GM23248 (cell line): ENCODE measurements around the gene NTNG2. TPM values are rescaled to one million over a fixed set of nuclear protein-coding genes. Genes with fewer than 3 reads are reported as not detected.

Experiments used
- DNase-seq: peaks from one replicate; pipeline ENCODE4 v3.0.0-alpha.2; 2015
- H2AFZ ChIP-seq: fragments of 200-600 bp; sonication (generic); 2 replicates; pipeline ENCODE4 v1.6.1; 2016; ENCODE audit warnings: antibody characterized with exemption
- H3F3A ChIP-seq: fragments of 200-600 bp; sonication (generic); 2 replicates; pipeline ENCODE4 v1.6.1; 2016; ENCODE audit warnings: mild to moderate bottlenecking, antibody characterized with exemption, mixed run types; ENCODE audit not compliant: insufficient read depth
- H3K27ac ChIP-seq: fragments of 200-600 bp; sonication (generic); 2 replicates; pipeline ENCODE4 v1.5.1; 2016; ENCODE audit warnings: mild to moderate bottlenecking
- H3K27me3 ChIP-seq: fragments of 200-600 bp; sonication (generic); replicated peaks from 2 replicates; pipeline ENCODE4 v1.6.1; 2016; ENCODE audit warnings: mild to moderate bottlenecking; ENCODE audit not compliant: insufficient read depth
- H3K36me3 ChIP-seq: fragments of 200-600 bp; sonication (generic); 2 replicates; pipeline ENCODE4 v1.6.1; 2016; ENCODE audit warnings: low read depth, mild to moderate bottlenecking
- H3K4me1 ChIP-seq: fragments of 200-600 bp; sonication (generic); 2 replicates; pipeline ENCODE4 v1.6.1; 2016; ENCODE audit warnings: mild to moderate bottlenecking; ENCODE audit not compliant: insufficient read depth
- H3K4me2 ChIP-seq: fragments of 200-600 bp; sonication (generic); one replicate; pipeline ENCODE4 v1.6.1; 2016; ENCODE audit warnings: mild to moderate bottlenecking; ENCODE audit not compliant: unreplicated experiment
- H3K4me3 ChIP-seq: fragments of 200-600 bp; sonication (generic); 2 replicates; pipeline ENCODE4 v1.5.1; 2016; ENCODE audit warnings: mild to moderate bottlenecking
- H3K79me2 ChIP-seq: fragments of 200-600 bp; sonication (generic); 2 replicates; pipeline ENCODE4 v1.6.1; 2016; ENCODE audit warnings: mild to moderate bottlenecking; ENCODE audit not compliant: insufficient read depth
- H3K9ac ChIP-seq: fragments of 200-600 bp; sonication (generic); 2 replicates; pipeline ENCODE4 v1.6.1; 2016; ENCODE audit warnings: mild to moderate bottlenecking
- H3K9me2 ChIP-seq: fragments of 200-600 bp; sonication (generic); 2 replicates; pipeline ENCODE4 v1.6.1; 2016; ENCODE audit warnings: mixed run types, mild to moderate bottlenecking, moderate library complexity; ENCODE audit not compliant: insufficient read depth
- H3K9me3 ChIP-seq: fragments of 200-600 bp; sonication (generic); one replicate; pipeline ENCODE4 v1.6.1; 2017; ENCODE audit warnings: low read depth
- H4K20me1 ChIP-seq: fragments of 200-600 bp; sonication (generic); 2 replicates; pipeline ENCODE4 v1.6.0; 2016; ENCODE audit not compliant: insufficient read depth
- EZH2 ChIP-seq: fragments of 200-600 bp; sonication (generic); IDR thresholded peaks from 2 replicates; pipeline ENCODE4 v1.6.1; 2018; ENCODE audit warnings: antibody characterized with exemption, mild to moderate bottlenecking; ENCODE audit not compliant: insufficient read depth, poor library complexity, severe bottlenecking
- EZH2phosphoT487 ChIP-seq: fragments of 200-600 bp; sonication (generic); IDR thresholded peaks from 2 replicates; pipeline ENCODE4 v1.6.1; 2018; ENCODE audit warnings: antibody characterized with exemption, moderate library complexity, mild to moderate bottlenecking, low read depth; ENCODE audit not compliant: insufficient read depth
- WGBS, 2 experiments: methylation state at CpG; one replicate each; pipeline ENCODE4 v1.1.6; 2015 to 2017; ENCODE audit warnings: low lambda C conversion rate in 2 of 2, low coverage in 1 of 2; ENCODE audit errors: missing lambda C conversion rate in 2 of 2; 5-methylcytosine and 5-hydroxymethylcytosine counted together
- in situ Hi-C: fragments of 300-500 bp; cut with MboI; formaldehyde crosslinking; loops from 2 replicates; pipeline ENCODE4 v1.15.0; 2020
- polyA plus RNA-seq: library from polyadenylated mRNA; unstranded; fragments of >200 nt; fragmentation: Nextera tagmentation; extraction: Ambion mirVana; gene quantifications from 2 replicates; pipeline ENCODE4 v1.2.1, GENCODE V29; 2016
- total RNA-seq: library from RNA; depleted of rRNA; stranded (reverse); fragments of >200 nt; shearing (Covaris generic); gene quantifications from 2 replicates; pipeline ENCODE4 v1.2.3, GENCODE V29; 2014

Gene NTNG2
- total and polyA plus RNA-seq, 2 experiments from 2014 or later = 0.13 to 1.5 TPM

- no peak overlapping the region for H3K27ac ChIP-seq
- H3K4me3 ChIP-seq = no peak overlapping the region
- H3F3A ChIP-seq = no peaks in the 10 kb centered on the region
- no peak overlapping the region for H3K4me2 ChIP-seq
- H3K4me1 ChIP-seq = no peaks in the 10 kb centered on the region
- no peaks in the 10 kb centered on the region for H3K9me3 ChIP-seq
- H3K27me3 ChIP-seq = peaks cover 31% of the 10 kb centered on the region
- H2AFZ ChIP-seq = no peak overlapping the region
- no peaks in the 10 kb centered on the region for H3K36me3 ChIP-seq
- WGBS, 2 experiments = 78 to 87% methylated on average over 7 to 8 of the region's 8 CpGs
- H4K20me1 ChIP-seq = no peaks in the 10 kb centered on the region
- TF ChIP-seq EZH2phosphoT487 (no peak), EZH2 (no peak)
- in situ Hi-C loops = no loop called here
- H3K79me2 ChIP-seq = no peaks in the 10 kb centered on the region
- no peak overlapping the region for H3K9ac ChIP-seq
- no peak for DNase-seq
- H3K9me2 ChIP-seq = no peaks in the 10 kb centered on the region
Observed at GRCh38 chr9:132168347-132168746, 6.5 kb downstream of the NTNG2 start.

- Histone ChIP-seq H3K4me2 (no peak overlapping the region), H3K79me2 (no peaks in the 10 kb centered on the region), H3K27me3 (peaks cover 26% of the 10 kb centered on the region), H3K9me3 (no peaks in the 10 kb centered on the region), H4K20me1 (no peaks in the 10 kb centered on the region), H3F3A (no peaks in the 10 kb centered on the region), H3K36me3 (no peaks in the 10 kb centered on the region), H3K4me3 (no peak overlapping the region), H3K9ac (no peak overlapping the region), H2AFZ (no peak overlapping the region), H3K9me2 (no peaks in the 10 kb centered on the region), H3K4me1 (no peaks in the 10 kb centered on the region), H3K27ac (no peak overlapping the region)
- 49 to 57% methylated on average over 5 to 7 of the region's 7 CpGs for WGBS, 2 experiments
- TF ChIP-seq EZH2phosphoT487 = no peak
- TF ChIP-seq EZH2 = no peak
- in situ Hi-C loops = no loop called here
- no peak for DNase-seq
Observed at GRCh38 chr9:132168851-132169250, 7.0 kb downstream of the NTNG2 start.

- in situ Hi-C loops = no loop called here
Observed at GRCh38 chr9:132169672-132170392, 8.0 kb downstream of the NTNG2 start.

GRCh38 chr9:132171702-132172101, 9.8 kb downstream of the NTNG2 start:
- in situ Hi-C loops = no loop called here
- Histone ChIP-seq H3K4me2 (no peak overlapping the region), H3K4me3 (no peak overlapping the region), H2AFZ (no peak overlapping the region), H3K4me1 (no peaks in the 10 kb centered on the region), H3K36me3 (no peaks in the 10 kb centered on the region), H3K27me3 (no peaks in the 10 kb centered on the region; the same call in 1 of the 2 replicates), H3K27ac (no peak overlapping the region), H3K9ac (no peak overlapping the region), H3K9me2 (no peaks in the 10 kb centered on the region), H3F3A (no peaks in the 10 kb centered on the region), H3K79me2 (no peaks in the 10 kb centered on the region), H4K20me1 (no peaks in the 10 kb centered on the region), H3K9me3 (no peaks in the 10 kb centered on the region)
- 45 to 46% methylated on average over 7 of the region's 7 CpGs for WGBS, 2 experiments
- TF ChIP-seq EZH2 (no peak), EZH2phosphoT487 (no peak)
- DNase-seq = no peak

More at GRCh38 chr9:132169672-132170392, 8.0 kb downstream of the NTNG2 start:
- H4K20me1 ChIP-seq = no peaks in the 10 kb centered on the region
- H3K9ac ChIP-seq = no peak overlapping the region
- no peak overlapping the region for H3K4me3 ChIP-seq
- H3K79me2 ChIP-seq = no peaks in the 10 kb centered on the region
- H3K9me3 ChIP-seq = no peaks in the 10 kb centered on the region
- H3K36me3 ChIP-seq = no peaks in the 10 kb centered on the region
- peaks cover 16% of the 10 kb centered on the region for H3K27me3 ChIP-seq
- no peak for TF ChIP-seq EZH2
- no peak for TF ChIP-seq EZH2phosphoT487
- H3K9me2 ChIP-seq = no peaks in the 10 kb centered on the region
- 61 to 62% methylated on average over 26 of the region's 26 CpGs for WGBS, 2 experiments
- peak; percentile 71 for DNase-seq
- H3K4me1 ChIP-seq = no peaks in the 10 kb centered on the region
- no peak overlapping the region for H2AFZ ChIP-seq
- H3K27ac ChIP-seq = no peak overlapping the region
- no peak overlapping the region for H3K4me2 ChIP-seq
- H3F3A ChIP-seq = no peaks in the 10 kb centered on the region

GRCh38 chr9:132172185-132172584, 10.3 kb downstream of the NTNG2 start:
- Histone ChIP-seq H3K27ac (no peak overlapping the region), H3K4me2 (no peak overlapping the region), H3K79me2 (no peaks in the 10 kb centered on the region), H3F3A (no peaks in the 10 kb centered on the region), H3K27me3 (no peaks in the 10 kb centered on the region; the same call in 1 of the 2 replicates), H2AFZ (no peak overlapping the region), H3K9me3 (no peaks in the 10 kb centered on the region), H3K4me1 (no peaks in the 10 kb centered on the region), H3K4me3 (no peak overlapping the region), H3K9me2 (no peaks in the 10 kb centered on the region), H3K36me3 (no peaks in the 10 kb centered on the region), H4K20me1 (no peaks in the 10 kb centered on the region), H3K9ac (no peak overlapping the region)
- no peak for DNase-seq
- in situ Hi-C loops = no loop called here
- TF ChIP-seq EZH2 (no peak), EZH2phosphoT487 (no peak)
- 47 to 54% methylated on average over 5 of the region's 5 CpGs for WGBS, 2 experiments
